ENCODE measurements around the gene HSCB.

- TF ChIP-seq, protein P1, sequence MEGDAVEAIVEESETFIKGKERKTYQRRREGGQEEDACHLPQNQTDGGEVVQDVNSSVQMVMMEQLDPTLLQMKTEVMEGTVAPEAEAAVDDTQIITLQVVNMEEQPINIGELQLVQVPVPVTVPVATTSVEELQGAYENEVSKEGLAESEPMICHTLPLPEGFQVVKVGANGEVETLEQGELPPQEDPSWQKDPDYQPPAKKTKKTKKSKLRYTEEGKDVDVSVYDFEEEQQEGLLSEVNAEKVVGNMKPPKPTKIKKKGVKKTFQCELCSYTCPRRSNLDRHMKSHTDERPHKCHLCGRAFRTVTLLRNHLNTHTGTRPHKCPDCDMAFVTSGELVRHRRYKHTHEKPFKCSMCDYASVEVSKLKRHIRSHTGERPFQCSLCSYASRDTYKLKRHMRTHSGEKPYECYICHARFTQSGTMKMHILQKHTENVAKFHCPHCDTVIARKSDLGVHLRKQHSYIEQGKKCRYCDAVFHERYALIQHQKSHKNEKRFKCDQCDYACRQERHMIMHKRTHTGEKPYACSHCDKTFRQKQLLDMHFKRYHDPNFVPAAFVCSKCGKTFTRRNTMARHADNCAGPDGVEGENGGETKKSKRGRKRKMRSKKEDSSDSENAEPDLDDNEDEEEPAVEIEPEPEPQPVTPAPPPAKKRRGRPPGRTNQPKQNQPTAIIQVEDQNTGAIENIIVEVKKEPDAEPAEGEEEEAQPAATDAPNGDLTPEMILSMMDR (IDR thresholded peaks at IDR 0.05) = no peak
- TF ChIP-seq NR2C2 (CRISPR knock-in tag; IDR thresholded peaks at IDR 0.05) (no peak), ATF3 (CRISPR knock-in tag; conservative IDR thresholded peaks at IDR 0.05) (no peak)
These were observed 38.0 kb downstream of the HSCB start for GRCh38 chr22:28779833-28780232.
